SIG-M5 treated with dmso at 0.1 percent for 504 hours (cell line): ENCODE measurements around the gene GPR87.
A peak's percentile ranks its signal among the peaks of the same experiment; 100 is the strongest.

Source experiments
- DNase-seq: peaks from one replicate; lab custom pipeline; 2025; ENCODE audit not compliant: unreplicated experiment; lab: John Stamatoyannopoulos, UW

Gene GPR87

DNA sequence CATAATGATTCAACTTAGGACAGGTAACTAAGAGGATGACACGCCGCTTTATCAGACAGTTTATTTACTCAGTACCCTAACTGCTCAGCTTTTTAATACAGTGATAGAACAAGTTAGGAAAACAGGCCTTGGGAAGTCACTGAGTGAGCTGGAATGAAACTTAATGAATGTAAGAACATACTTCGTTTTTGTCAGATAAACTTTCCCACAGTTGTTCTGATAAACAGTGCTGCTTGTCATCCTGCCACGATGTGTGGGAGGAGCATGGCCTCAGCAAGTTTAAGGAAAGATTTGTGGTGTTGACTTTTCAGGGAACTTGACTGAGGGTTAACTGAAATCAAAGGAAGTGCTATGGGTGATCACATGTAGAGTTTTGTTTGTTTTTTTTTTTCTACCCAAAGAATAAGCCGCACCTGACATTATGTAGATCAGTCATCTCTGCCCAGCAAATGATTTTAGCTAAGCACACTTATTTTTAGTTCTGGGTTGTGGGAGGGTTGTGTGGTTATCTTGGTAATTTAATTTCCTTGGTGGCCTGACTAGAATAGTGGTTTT is 32.6 kb downstream of the GPR87 start:
- DNase-seq: no peak

DNA sequence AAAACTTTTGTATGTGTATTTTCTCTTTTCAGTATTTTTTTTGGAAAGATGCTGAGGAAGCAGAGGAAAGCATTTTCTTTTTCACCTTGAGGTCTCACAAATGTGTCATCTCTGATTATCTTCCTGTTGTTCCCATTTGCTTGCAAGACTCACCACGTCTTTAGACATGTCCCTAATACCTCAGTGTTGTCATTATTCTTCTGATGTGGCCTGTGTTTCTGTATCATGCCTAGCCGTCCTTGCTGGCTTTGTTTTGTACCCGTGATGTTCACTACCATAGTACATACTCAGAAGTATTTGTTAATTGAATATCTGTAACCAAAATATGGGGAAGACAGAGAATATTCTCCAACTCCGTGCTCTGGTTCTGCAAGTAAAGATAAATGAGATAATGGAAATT is 33.2 kb downstream of the GPR87 start:
- DNase-seq: no peak

- DNase-seq: peak; percentile 76
Measured at GRCh38 chr3:151282921-151283320, 33.7 kb downstream of the GPR87 start.

GRCh38 chr3:151281671-151282324 is 34.8 kb downstream of the GPR87 start:
- no peak for DNase-seq

DNA sequence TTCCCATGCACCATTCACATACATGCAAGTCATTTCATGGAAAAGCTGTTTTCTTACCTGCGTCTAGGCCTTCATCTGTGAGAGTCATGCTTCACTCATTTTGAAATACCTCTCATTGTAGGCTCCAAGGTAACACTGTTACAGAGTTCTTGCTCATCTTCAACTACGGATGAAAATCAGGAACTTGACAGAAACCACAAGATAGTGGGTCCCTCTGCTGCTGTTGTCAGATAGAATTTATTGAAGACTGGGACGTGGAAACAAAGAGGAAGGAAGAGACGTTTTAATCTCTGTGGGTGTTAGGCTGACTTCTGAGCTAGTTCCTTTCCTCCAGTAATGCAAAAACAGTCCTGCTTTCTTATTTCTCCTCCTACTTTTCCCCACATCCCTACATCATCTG is 38.4 kb downstream of the GPR87 start, which contains the start of gene P2RY14:
Gene P2RY14, minus strand, starts transcription at position 313 of the 400 bp plus-strand sequence. CDS start 64,226 bp downstream, outside the sequence.
- DNase-seq: peak; percentile 92

DNA sequence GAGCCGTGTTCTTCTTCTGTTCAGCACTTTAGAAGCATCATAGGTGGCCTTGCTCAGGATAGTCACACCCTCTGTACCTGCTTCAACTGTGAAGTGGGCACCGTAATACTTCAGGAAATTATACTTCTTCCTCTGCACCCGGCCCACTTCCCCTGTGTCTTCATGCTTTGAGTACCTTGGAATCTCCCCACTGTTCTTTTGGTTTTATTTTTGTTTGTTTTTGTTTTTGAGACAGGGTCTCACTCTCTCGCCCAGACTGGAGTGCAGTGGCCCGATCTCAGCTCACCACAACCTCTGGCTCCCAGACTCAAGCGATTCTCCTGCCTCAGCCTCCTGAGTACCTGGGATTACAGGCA is 40.0 kb downstream of the GPR87 start:
- no peak for DNase-seq

- DNase-seq: no peak
Measured at GRCh38 chr3:151276038-151276686, 40.5 kb downstream of the GPR87 start.

- no peak for DNase-seq
Measured at GRCh38 chr3:151275091-151275490, 41.5 kb downstream of the GPR87 start.

GRCh38 chr3:151269631-151270030 is 47.0 kb downstream of the GPR87 start:
- no peak for DNase-seq

DNA sequence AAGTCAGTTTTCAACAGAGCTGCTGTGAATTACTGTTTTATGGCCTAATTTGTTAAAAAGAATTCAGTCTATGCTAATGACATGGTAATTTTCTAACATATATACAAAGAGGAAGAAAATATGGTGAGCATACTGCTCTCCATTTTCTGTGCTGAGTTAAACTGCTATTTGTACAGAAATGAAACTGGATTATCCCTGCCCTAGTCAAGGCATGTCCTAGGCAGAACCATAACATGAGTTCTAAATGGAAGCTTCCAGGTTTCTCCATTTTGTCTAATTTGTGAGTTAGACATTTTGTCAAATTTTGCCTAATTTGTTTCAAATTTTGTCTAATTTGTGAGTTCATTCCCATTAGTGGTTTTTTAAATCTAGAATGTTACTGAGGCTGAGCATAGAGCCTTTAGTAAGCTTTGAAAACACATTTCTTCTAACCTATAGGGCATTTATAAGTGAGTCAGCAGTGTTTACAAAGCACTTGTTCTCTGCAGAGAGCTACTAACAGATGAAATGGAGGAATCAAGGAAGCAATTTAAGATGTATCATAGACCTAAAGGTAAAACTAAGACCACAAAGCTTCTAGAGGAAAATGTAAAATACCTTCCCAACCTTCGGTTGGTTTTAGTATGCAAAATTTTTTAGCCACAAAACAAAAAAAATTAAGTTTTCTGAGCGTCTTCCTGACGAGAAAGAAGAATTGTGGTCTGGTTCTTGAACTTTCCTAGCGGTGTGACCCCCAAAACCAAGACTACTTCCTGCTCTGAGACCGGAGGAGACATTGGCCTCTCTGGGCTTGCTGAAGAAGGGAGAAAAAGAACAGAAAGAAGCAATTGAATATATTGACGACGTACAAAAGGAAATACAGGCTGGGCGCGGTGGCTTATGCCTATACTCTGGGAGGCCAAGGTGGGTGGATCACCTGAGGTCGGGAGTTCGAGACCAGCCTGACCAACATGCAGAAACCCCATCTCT is 48.1 kb downstream of the GPR87 start:
- DNase-seq: no peak

GRCh38 chr3:151267066-151267465 is 49.6 kb downstream of the GPR87 start:
- DNase-seq: no peak

DNA sequence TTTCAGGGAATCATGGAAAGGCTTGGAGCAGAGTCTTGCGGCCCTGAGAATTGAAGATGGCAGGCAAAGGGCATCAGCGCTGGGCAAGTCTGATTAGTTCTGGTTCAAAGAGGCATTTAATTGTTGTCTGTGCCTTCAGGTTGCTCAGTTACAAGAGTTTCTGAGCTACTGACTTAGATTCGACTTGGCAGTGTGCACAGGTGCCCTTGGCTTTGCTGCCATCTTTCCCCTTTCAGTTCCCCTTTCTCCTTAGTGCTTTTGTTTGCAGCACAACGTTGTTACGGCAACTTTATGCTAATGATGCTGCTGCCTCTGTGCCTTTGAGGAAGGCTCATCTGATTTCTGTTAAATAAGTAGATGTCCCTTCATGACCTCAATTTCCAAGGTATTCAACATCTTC is 50.8 kb downstream of the GPR87 start:
- peak; percentile 77 for DNase-seq

DNA sequence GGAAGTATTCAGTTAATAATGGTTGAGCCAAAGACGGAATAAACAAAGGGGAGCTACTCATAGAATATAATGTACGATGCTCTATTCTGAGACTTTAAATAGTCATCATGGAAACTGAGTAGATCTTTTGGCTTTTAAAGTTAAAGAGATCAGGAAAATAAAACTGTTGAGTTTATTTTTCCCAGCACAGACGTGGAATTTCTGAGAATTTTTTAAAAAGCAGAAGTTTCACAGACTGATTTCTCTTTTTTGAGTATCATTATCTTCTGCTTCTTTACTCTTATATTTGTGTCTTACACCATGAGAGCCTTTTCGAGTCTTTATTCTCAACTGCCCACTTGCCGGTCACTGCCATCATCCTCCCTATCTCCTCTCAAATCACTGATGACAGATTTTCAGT is 51.5 kb downstream of the GPR87 start:
- no peak for DNase-seq

DNA sequence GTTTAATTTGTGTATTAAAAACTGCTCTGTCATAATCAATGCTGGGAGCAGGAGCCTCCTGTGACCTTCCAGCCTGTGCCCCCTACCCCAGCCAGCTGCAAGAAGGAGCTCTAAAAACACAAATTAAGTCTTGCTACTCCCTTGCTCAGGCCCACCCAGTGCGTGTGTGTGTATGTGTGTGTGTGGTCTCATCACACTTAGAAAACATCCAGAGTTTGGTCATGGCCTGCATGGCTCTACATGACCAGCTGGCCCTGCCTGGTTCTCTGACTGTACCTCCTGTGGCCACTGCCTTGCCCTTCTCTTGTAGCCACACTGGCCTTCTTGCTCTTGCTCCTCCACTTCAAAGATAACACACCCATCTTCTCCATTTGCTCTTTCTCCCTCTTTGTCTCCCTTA is 52.0 kb downstream of the GPR87 start:
- DNase-seq: no peak

GRCh38 chr3:151262871-151263525 is 53.6 kb downstream of the GPR87 start:
- DNase-seq: no peak

DNA sequence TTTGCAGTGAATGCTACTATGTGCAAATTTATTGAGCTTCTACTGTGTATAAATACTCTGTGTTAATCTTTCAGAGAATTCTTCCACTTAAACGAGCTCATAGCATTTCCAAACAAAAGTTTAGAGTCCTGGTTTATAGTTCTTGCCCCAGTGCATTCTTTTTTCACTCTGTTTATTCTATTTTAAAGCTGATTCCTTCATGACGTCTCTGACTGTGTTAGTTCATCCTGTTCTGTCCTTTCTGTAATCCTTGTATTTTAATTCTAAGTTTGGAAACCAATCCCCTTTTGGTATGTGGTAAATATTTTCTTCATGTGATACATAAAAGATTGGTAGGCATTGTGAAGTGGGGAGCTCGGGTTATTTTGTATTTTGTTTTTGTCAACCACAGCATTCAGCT is 57.0 kb downstream of the GPR87 start:
- DNase-seq: no peak

DNA sequence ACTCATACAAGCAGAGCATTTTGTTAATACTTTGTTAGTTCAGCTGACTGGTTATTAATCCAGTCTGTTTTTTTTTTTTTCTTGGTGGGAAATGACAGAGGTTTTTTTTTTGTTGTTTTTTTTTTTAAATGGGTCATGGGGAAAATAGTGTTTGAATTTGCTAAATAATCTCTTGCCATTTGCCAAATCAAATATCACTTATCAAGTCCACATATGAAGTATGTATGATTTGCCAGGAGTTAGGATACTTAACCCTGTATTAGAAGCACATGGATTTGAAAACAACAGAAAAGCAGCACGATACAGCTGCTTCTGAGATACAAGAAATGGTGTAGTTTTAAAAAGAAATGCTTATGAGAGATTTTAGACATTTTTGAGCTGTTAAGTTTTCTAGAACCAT is 59.9 kb downstream of the GPR87 start:
- no peak for DNase-seq

GRCh38 chr3:151248772-151249337 is 67.8 kb downstream of the GPR87 start:
- DNase-seq: no peak
